Adrenal gland (tissue), 12 donors: ENCODE data around the gene SAPCD1. TPM values are rescaled to one million over a fixed set of nuclear protein-coding genes. Genes with fewer than 3 reads are reported as not detected.
"Not testable (repeated sequence)": the region's sequence is repeated elsewhere in the genome, so short reads cannot be mapped to it uniquely, and the experiment has no call there.

Experiments
- DNase-seq, 7 donors: peaks; one replicate each; pipeline ENCODE4 v3.0.0-alpha.2; 2019 to 2020
- H3K27ac ChIP-seq, 5 donors: fragments of 200-600 bp; sonication (generic) in 4 of 5; 1 replicate in 3 of 5; 2 replicates in 2 of 5; pipeline versions ENCODE4 v1.5.1 to v1.8.0; 2016 to 2020; ENCODE audit warnings: mild to moderate bottlenecking in 1 of 5
- H3K27me3 ChIP-seq: fragments of 200-600 bp; 2 replicates; pipeline ENCODE4 v1.8.0; 2021
- H3K36me3 ChIP-seq, 2 donors: fragments of 200-600 bp; replicated peaks in 1 of 2; 1 replicate in 1 of 2; 2 replicates in 1 of 2; pipeline versions ENCODE4 v1.5.1 to v1.8.0; 2018 to 2022
- H3K4me1 ChIP-seq, 2 donors: fragments of 200-600 bp; replicated peaks in 1 of 2; 1 replicate in 1 of 2; 2 replicates in 1 of 2; pipeline versions ENCODE4 v1.5.1 to v1.8.0; 2018 to 2021
- H3K4me3 ChIP-seq, 4 donors: fragments of 200-600 bp; sonication (generic) in 3 of 4; one replicate each; pipeline ENCODE4 v1.5.1; 2016 to 2018
- H3K9me3 ChIP-seq, 3 donors: fragments of 200-600 bp; sonication (generic) in 1 of 3; replicated peaks in 1 of 3; 1 replicate in 2 of 3; 2 replicates in 1 of 3; pipeline versions ENCODE4 v1.5.1 to v1.8.0; 2016 to 2021
- POLR2A ChIP-seq, 2 donors: fragments of 450-650 bp; IDR thresholded peaks; one replicate each; pipeline ENCODE4 v1.6.1; 2017; ENCODE audit warnings: antibody characterized with exemption in 2 of 2, mild to moderate bottlenecking in 2 of 2, moderate library complexity in 1 of 2
- WGBS, 4 donors: extraction: QIAGEN DNeasy Blood & Tissue Kit in 2 of 4; methylation state at CpG; one replicate each; pipeline versions ENCODE4 v1.1.5 to v1.1.7; 2013 to 2017; 5-methylcytosine and 5-hydroxymethylcytosine counted together
- intact Hi-C, 2 donors: fragments of 100-400 bp; cut with DNase I; formaldehyde crosslinking; loops; one replicate each; pipeline versions ENCODE4 v1.14.1 to v1.15.0; 2022 to 2023
- polyA plus RNA-seq, 3 donors: library from polyadenylated mRNA; stranded (reverse); fragments of 200-250 nt in 2 of 3; fragments of 350-450 nt in 1 of 3; fragmentation: Illumina TruSeq in 1 of 3; extraction: RNeasy Lipid Tissue Mini Kit (QIAGEN cat#74804) in 1 of 3; gene quantifications; one replicate each; pipeline ENCODE4 v1.2.3, GENCODE V29; 2013 to 2014
- total RNA-seq, 9 donors: library from RNA; depleted of rRNA in 4 of 9; stranded (reverse); fragments of >200 nt in 4 of 9; fragments of 120-200 nt in 1 of 9; fragmentation: NEBNext Ultra II Directional in 1 of 9; extraction: Animal tissue kit (Norgen Biotek cat#: 25700) in 1 of 9; gene quantifications; one replicate each; pipeline versions ENCODE4 v1.1.0 to v1.2.4, GENCODE V29; 2013 to 2023
- TF ChIP-seq, protein P1 (sequence below), 6 experiments: fragments of 450-650 bp in 4 of 6; fragments of 200-600 bp in 2 of 6; sonication (generic) in 1 of 6; IDR thresholded peaks; 1 replicate in 5 of 6; 2 replicates in 1 of 6; pipeline versions ENCODE4 v1.5.1 to v1.8.0; 2016 to 2021; ENCODE audit warnings: antibody characterized with exemption in 6 of 6, mild to moderate bottlenecking in 2 of 6, moderate library complexity in 1 of 6
- donor health status: healthy with polysubstance abuse.
- donor health status: Bipolar disorder and iron deficiency.
- donor health status: DM: yes; HTN: yes; CAD: no.
- donor health status: DM: no; HTN: no; CAD: no.
- donor health status: DM: no; HTN: no; CAD: no.
- donor health status: DM: yes; HTN: yes; CAD: no.

Gene SAPCD1
- total and polyA plus RNA-seq, 12 donors: 0.46 to 17.2 (median 0.96) TPM; not detected in 5

DNA sequence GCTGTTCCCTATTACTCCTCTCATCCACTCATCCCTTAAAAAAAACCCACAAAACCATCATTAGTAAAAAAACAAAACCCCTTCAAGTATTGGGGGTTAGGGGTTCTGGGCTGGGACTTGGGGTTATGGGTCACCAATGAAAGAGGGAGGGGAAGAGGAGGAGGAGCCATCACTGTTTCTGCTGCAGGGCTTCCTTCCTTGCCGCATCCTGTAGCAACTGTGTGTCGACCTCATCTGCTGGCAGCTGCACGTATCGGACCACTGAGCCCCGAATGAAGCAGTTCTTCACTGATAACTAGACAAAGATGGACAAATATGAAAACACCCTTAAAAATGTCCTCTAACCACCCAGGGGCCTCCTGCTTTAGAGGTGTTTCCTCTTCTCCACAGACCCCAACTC lies 35.1 kb downstream of the SAPCD1 start:
- Histone ChIP-seq H3K36me3 (peaks cover 0 to 14% of the 10 kb centered on the region in 2 donors), H3K4me1 (peaks cover 13 to 23% of the 10 kb centered on the region in 2 donors), H3K4me3 (no peak overlapping the region), H3K9me3 (no peaks in the 10 kb centered on the region), H3K27ac (peak overlapping the region in 1 of 5 donors; percentile 97), H3K27me3 (no peaks in the 10 kb centered on the region)
- 60 to 72% (median 66%) methylated on average over 5 of the region's 5 CpGs for WGBS, 4 donors
- no peak for DNase-seq
- TF ChIP-seq, protein P1, sequence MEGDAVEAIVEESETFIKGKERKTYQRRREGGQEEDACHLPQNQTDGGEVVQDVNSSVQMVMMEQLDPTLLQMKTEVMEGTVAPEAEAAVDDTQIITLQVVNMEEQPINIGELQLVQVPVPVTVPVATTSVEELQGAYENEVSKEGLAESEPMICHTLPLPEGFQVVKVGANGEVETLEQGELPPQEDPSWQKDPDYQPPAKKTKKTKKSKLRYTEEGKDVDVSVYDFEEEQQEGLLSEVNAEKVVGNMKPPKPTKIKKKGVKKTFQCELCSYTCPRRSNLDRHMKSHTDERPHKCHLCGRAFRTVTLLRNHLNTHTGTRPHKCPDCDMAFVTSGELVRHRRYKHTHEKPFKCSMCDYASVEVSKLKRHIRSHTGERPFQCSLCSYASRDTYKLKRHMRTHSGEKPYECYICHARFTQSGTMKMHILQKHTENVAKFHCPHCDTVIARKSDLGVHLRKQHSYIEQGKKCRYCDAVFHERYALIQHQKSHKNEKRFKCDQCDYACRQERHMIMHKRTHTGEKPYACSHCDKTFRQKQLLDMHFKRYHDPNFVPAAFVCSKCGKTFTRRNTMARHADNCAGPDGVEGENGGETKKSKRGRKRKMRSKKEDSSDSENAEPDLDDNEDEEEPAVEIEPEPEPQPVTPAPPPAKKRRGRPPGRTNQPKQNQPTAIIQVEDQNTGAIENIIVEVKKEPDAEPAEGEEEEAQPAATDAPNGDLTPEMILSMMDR (IDR thresholded peaks at IDR 0.05): no peak
- no peak for TF ChIP-seq POLR2A (IDR thresholded peaks at IDR 0.05)
- intact Hi-C loops: no loop called here

DNA sequence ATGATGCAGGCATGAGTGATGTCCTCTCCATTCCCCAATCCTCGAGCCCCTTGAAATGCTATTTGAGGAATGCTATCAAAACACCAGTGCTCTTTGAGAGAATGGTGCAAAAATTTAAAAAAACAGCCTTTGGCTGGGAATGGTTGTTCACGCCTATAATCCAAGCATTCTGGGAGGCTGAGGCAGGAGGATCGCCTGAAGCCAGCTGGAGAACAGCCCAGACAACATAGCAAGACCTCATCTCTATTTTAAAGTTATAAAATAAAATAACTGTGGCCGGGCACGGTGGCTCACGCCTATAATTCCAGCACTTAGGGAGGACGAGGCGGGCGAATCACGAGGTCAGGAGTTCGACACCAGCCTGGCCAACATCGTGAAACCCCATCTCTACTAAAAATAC lies 37.3 kb downstream of the SAPCD1 start:
- peaks cover 0 to 20% of the 10 kb centered on the region in 2 donors for H3K36me3 ChIP-seq
- peaks cover 7 to 8% of the 10 kb centered on the region in 2 donors for H3K4me1 ChIP-seq
- intact Hi-C loops: no loop called here
- 81 to 87% (median 85%) methylated on average over 12 of the region's 12 CpGs for WGBS, 4 donors
- no peak for TF ChIP-seq POLR2A (IDR thresholded peaks at IDR 0.05)
- TF ChIP-seq, protein P1 (IDR thresholded peaks at IDR 0.05): no peak
- DNase-seq: no peak
- H3K27me3 ChIP-seq: no peaks in the 10 kb centered on the region
- no peaks in the 10 kb centered on the region for H3K9me3 ChIP-seq
- no peak overlapping the region for H3K27ac ChIP-seq
- H3K4me3 ChIP-seq: no peak overlapping the region

- intact Hi-C loops, H3K27me3 ChIP-seq, H3K27ac ChIP-seq, H3K4me3 ChIP-seq, DNase-seq, H3K9me3 ChIP-seq: not testable (repeated sequence)
- peaks cover 0 to 20% of the 10 kb centered on the region in 2 donors for H3K36me3 ChIP-seq
- 88 to 96% (median 94%) methylated on average over 8 of the region's 8 CpGs for WGBS, 4 donors
- H3K4me1 ChIP-seq: peaks cover 6 to 13% of the 10 kb centered on the region in 2 donors
These were observed 38.8 kb downstream of the SAPCD1 start for GRCh38 chr6:31801031-31801927.

GRCh38 chr6:31805939-31806469 lies 43.5 kb downstream of the SAPCD1 start:
- intact Hi-C loops: no loop called here
- Histone ChIP-seq H3K4me1 (peaks cover 6 to 19% of the 10 kb centered on the region in 2 donors), H3K9me3 (no peaks in the 10 kb centered on the region), H3K27ac (peak overlapping the region; percentile 58 to 94 (median 93)), H3K4me3 (peak overlapping the region in 3 of 4 donors; percentile 13 to 74 (median 64)), H3K27me3 (no peaks in the 10 kb centered on the region), H3K36me3 (peaks cover 0 to 20% of the 10 kb centered on the region in 2 donors)
- 14 to 21% (median 17%) methylated on average over 7 of the region's 7 CpGs for WGBS, 4 donors
- DNase-seq: no peak
- TF ChIP-seq POLR2A (IDR thresholded peaks at IDR 0.05): no peak
- TF ChIP-seq, protein P1 (IDR thresholded peaks at IDR 0.05): no peak
